H1 (cell line): ENCODE measurements around the gene CATSPERD. TPM values are rescaled to one million over a fixed set of nuclear protein-coding genes. Genes with fewer than 3 reads are reported as not detected.
A peak's percentile ranks its signal among the peaks of the same experiment; 100 is the strongest.

Experiments used
- CTCF ChIA-PET: fragments of 300-600 bp; sonication (Branson Sonifier 250); formaldehyde crosslinking; loops from one replicate; lab custom pipeline; 2021; ENCODE audit not compliant: partially characterized antibody; lab: Charles Lee
- POLR2A ChIA-PET: fragments of 300-600 bp; sonication (Branson Sonifier 250); formaldehyde crosslinking; loops from one replicate; lab custom pipeline; 2021; ENCODE audit warnings: inconsistent platforms; ENCODE audit not compliant: partially characterized antibody; lab: Charles Lee
- DNase-seq, 2 experiments: peaks; one replicate each; pipeline versions ENCODE4 v3.0.0 to v3.0.0-alpha.2; 2010 to 2022; ENCODE audit warnings: low spot score in 2 of 2, low read depth in 1 of 2, mixed read lengths in 1 of 2
- FAIRE-seq: peaks from 2 replicates; lab custom pipeline; 2011; peaks lifted over from hg19 to GRCh38; lab: Jason Lieb, UNC
- H2AFZ ChIP-seq: 2 replicates; pipeline ENCODE4 v1.8.1; 2012; ENCODE audit warnings: low read length, inconsistent platforms
- H2AK5ac ChIP-seq: 2 replicates; pipeline ENCODE4 v1.6.1; 2013; ENCODE audit warnings: low read depth, low read length
- H2BK120ac ChIP-seq: replicated peaks from 2 replicates; pipeline ENCODE3; 2013; ENCODE audit warnings: low read depth, low read length, inconsistent platforms
- H2BK12ac ChIP-seq: 2 replicates; pipeline ENCODE4 v1.6.1; 2013; ENCODE audit warnings: low read depth, low read length
- H2BK15ac ChIP-seq: 2 replicates; pipeline ENCODE4 v1.6.1; 2013; ENCODE audit warnings: low read length
- H2BK20ac ChIP-seq: 2 replicates; pipeline ENCODE4 v1.6.1; 2013; ENCODE audit warnings: low read length
- H2BK5ac ChIP-seq: 2 replicates; pipeline ENCODE4 v1.6.1; 2013; ENCODE audit warnings: low read depth, low read length
- H3K14ac ChIP-seq: 2 replicates; pipeline ENCODE4 v1.6.1; 2013; ENCODE audit warnings: inconsistent platforms; ENCODE audit not compliant: insufficient read length
- H3K18ac ChIP-seq: 2 replicates; pipeline ENCODE4 v1.6.1; 2013; ENCODE audit warnings: low read length; ENCODE audit errors: extremely low read depth
- H3K23ac ChIP-seq: 2 replicates; pipeline ENCODE4 v1.6.1; 2013; ENCODE audit warnings: inconsistent platforms; ENCODE audit not compliant: insufficient read length
- H3K23me2 ChIP-seq: 2 replicates; pipeline ENCODE4 v1.6.1; 2013; ENCODE audit warnings: low read depth, low read length
- H3K27ac ChIP-seq: 2 replicates; pipeline ENCODE4 v1.6.1; 2011; ENCODE audit warnings: low read depth, low read length, inconsistent platforms
- H3K27me3 ChIP-seq, 4 experiments: replicated peaks in 1 of 4; 1 replicate in 1 of 4; 2 replicates in 3 of 4; pipeline versions ENCODE4 v1.6.1 to v1.8.1; 2011 to 2013; ENCODE audit warnings: low read length in 3 of 4, mild to moderate bottlenecking in 3 of 4, inconsistent platforms in 2 of 4, mixed read lengths in 2 of 4, moderate library complexity in 1 of 4; ENCODE audit not compliant: control insufficient read depth in 3 of 4, insufficient read depth in 3 of 4; ENCODE audit errors: extremely low read depth in 1 of 4
- H3K36me3 ChIP-seq, 4 experiments: 2 replicates each; pipeline versions ENCODE4 v1.6.1 to v1.8.1; 2011 to 2013; ENCODE audit warnings: mild to moderate bottlenecking in 4 of 4, low read length in 3 of 4, moderate library complexity in 2 of 4, control low read depth in 1 of 4, inconsistent platforms in 1 of 4; ENCODE audit not compliant: insufficient read depth in 4 of 4, control insufficient read depth in 2 of 4
- H3K4ac ChIP-seq: replicated peaks from 2 replicates; pipeline ENCODE3; 2013; ENCODE audit warnings: low read length, low read depth, mixed read lengths, inconsistent platforms; ENCODE audit not compliant: insufficient read length
- H3K4me1 ChIP-seq, 4 experiments: replicated peaks in 1 of 4; 1 replicate in 1 of 4; 2 replicates in 3 of 4; pipeline versions ENCODE4 v1.6.1 to v1.8.1; 2011 to 2013; ENCODE audit warnings: low read length in 3 of 4, inconsistent platforms in 2 of 4, mixed read lengths in 1 of 4; ENCODE audit not compliant: insufficient read depth in 4 of 4, control insufficient read depth in 3 of 4
- H3K4me2 ChIP-seq, 2 experiments: 2 replicates each; pipeline versions ENCODE4 v1.6.1 to v1.8.1; 2011 to 2013; ENCODE audit warnings: low read depth in 2 of 2, low read length in 2 of 2, control low read depth in 1 of 2, inconsistent platforms in 1 of 2, mild to moderate bottlenecking in 1 of 2; ENCODE audit not compliant: insufficient read depth in 1 of 2
- H3K4me3 ChIP-seq, 4 experiments: fragments of 200-600, 300-600 bp in 1 of 4; sonication (generic), shearing (Covaris generic), sonication (Bioruptor Twin) in 1 of 4; 2 replicates each; pipeline versions ENCODE4 v1.5.1 to v1.8.1; 2011 to 2016; ENCODE audit warnings: low read length in 4 of 4, low read depth in 3 of 4, control low read depth in 2 of 4, inconsistent platforms in 2 of 4, mild to moderate bottlenecking in 2 of 4, mixed read lengths in 1 of 4, moderate library complexity in 1 of 4; ENCODE audit not compliant: insufficient read depth in 2 of 4; ENCODE audit errors: extremely low read depth in 1 of 4
- H3K56ac ChIP-seq: replicated peaks from 2 replicates; pipeline ENCODE3; 2013; ENCODE audit warnings: low read depth, mild to moderate bottlenecking, mixed read lengths, low read length, inconsistent platforms; ENCODE audit not compliant: insufficient read length
- H3K79me1 ChIP-seq: 2 replicates; pipeline ENCODE4 v1.6.1; 2013; ENCODE audit warnings: low read depth, low read length, control low read depth
- H3K79me2 ChIP-seq, 2 experiments: 2 replicates each; pipeline versions ENCODE4 v1.6.1 to v1.8.1; 2012 to 2013; ENCODE audit warnings: low read length in 2 of 2, mild to moderate bottlenecking in 2 of 2, inconsistent platforms in 1 of 2; ENCODE audit not compliant: insufficient read depth in 2 of 2, control insufficient read depth in 1 of 2
- H3K9ac ChIP-seq, 4 experiments: replicated peaks in 1 of 4; 1 replicate in 1 of 4; 2 replicates in 3 of 4; pipeline versions ENCODE4 v1.6.1 to v1.8.1; 2011 to 2013; ENCODE audit warnings: low read depth in 3 of 4, low read length in 3 of 4, control low read depth in 2 of 4, mild to moderate bottlenecking in 2 of 4, moderate library complexity in 2 of 4, inconsistent platforms in 1 of 4; ENCODE audit errors: extremely low read depth in 1 of 4
- H3K9me3 ChIP-seq, 2 experiments: 2 replicates each; pipeline versions ENCODE4 v1.6.1 to v1.8.1; 2012 to 2013; ENCODE audit warnings: mild to moderate bottlenecking in 2 of 2, moderate library complexity in 2 of 2, control low read depth in 1 of 2, inconsistent platforms in 1 of 2, low read depth in 1 of 2, low read length in 1 of 2, mixed read lengths in 1 of 2; ENCODE audit not compliant: insufficient read depth in 2 of 2
- H4K20me1 ChIP-seq, 2 experiments: replicated peaks in 1 of 2; 2 replicates each; pipeline versions ENCODE3 to v1.8.1; 2011 to 2013; ENCODE audit warnings: inconsistent platforms in 2 of 2, low read length in 2 of 2, mild to moderate bottlenecking in 1 of 2; ENCODE audit not compliant: insufficient read depth in 2 of 2, control insufficient read depth in 1 of 2
- H4K5ac ChIP-seq: 2 replicates; pipeline ENCODE4 v1.6.1; 2013; ENCODE audit warnings: low read length, low read depth, mixed read lengths, inconsistent platforms; ENCODE audit not compliant: insufficient read length
- H4K8ac ChIP-seq: 2 replicates; pipeline ENCODE4 v1.8.0; 2013; ENCODE audit warnings: mild to moderate bottlenecking, moderate library complexity, low read length, inconsistent platforms; ENCODE audit not compliant: insufficient read depth; ENCODE audit errors: extremely low read depth
- H4K91ac ChIP-seq: replicated peaks from 2 replicates; pipeline ENCODE3; 2013; ENCODE audit warnings: low read length, mixed read lengths, inconsistent platforms; ENCODE audit not compliant: insufficient read length
- ATF3 ChIP-seq: IDR thresholded peaks from 2 replicates; pipeline ENCODE4 v1.6.1; 2011; ENCODE audit warnings: low read depth, mild to moderate bottlenecking, low read length; ENCODE audit not compliant: insufficient read depth
- BRCA1 ChIP-seq: IDR thresholded peaks from 2 replicates; pipeline ENCODE4 v1.6.1; 2012; ENCODE audit warnings: low read depth, low read length, improper control_type of control experiment
- CBX5 ChIP-seq: fragments of 300-800, 300-1000 bp; sonication (generic); IDR thresholded peaks from 2 replicates; pipeline ENCODE4 v1.7.1; 2016; ENCODE audit warnings: antibody characterized with exemption, low read length, low read depth
- CBX8 ChIP-seq: fragments of 300-800, 300-1000 bp; sonication (generic); IDR thresholded peaks from 2 replicates; pipeline ENCODE4 v1.7.1; 2016; ENCODE audit warnings: low read depth, low read length, borderline replicate concordance
- CHD2 ChIP-seq: IDR thresholded peaks from 2 replicates; pipeline ENCODE4 v1.6.1; 2012; ENCODE audit warnings: low read length, improper control_type of control experiment
- GABPA ChIP-seq: IDR thresholded peaks from 2 replicates; pipeline ENCODE4 v1.6.1; 2011; ENCODE audit warnings: mild to moderate bottlenecking, low read length, moderate library complexity, borderline replicate concordance; ENCODE audit not compliant: insufficient read depth
- NRF1 ChIP-seq: IDR thresholded peaks from 2 replicates; pipeline ENCODE4 v1.6.1; 2011; ENCODE audit warnings: mild to moderate bottlenecking, low read depth, low read length, improper control_type of control experiment
- SAP30 ChIP-seq: fragments of 300-600 bp; sonication (generic); IDR thresholded peaks from 2 replicates; pipeline ENCODE4 v1.7.1; 2012; ENCODE audit warnings: low read length, moderate library complexity, mild to moderate bottlenecking, inconsistent platforms; ENCODE audit not compliant: insufficient read depth, insufficient replicate concordance
- SIRT6 ChIP-seq: IDR thresholded peaks from one replicate; pipeline ENCODE4 v1.7.1; 2012; ENCODE audit warnings: low read length, inconsistent platforms
- SP1 ChIP-seq: IDR thresholded peaks from 2 replicates; pipeline ENCODE4 v1.6.1; 2011; ENCODE audit warnings: low read depth, low read length
- SP2 ChIP-seq: IDR thresholded peaks from 2 replicates; pipeline ENCODE4 v1.6.1; 2012; ENCODE audit warnings: mild to moderate bottlenecking, low read length, inconsistent platforms
- SUZ12 ChIP-seq: fragments of 200-600 bp; sonication (generic); IDR thresholded peaks from 2 replicates; pipeline ENCODE4 v1.6.1; 2012; ENCODE audit warnings: mild to moderate bottlenecking, inconsistent platforms, low read length, moderate library complexity, mixed read lengths
- TAF7 ChIP-seq: optimal IDR thresholded peaks from 2 replicates; pipeline ENCODE3; 2011; ENCODE audit warnings: low read depth, mild to moderate bottlenecking, inconsistent platforms, low read length, moderate library complexity, borderline replicate concordance
- TCF12 ChIP-seq: IDR thresholded peaks from 2 replicates; pipeline ENCODE4 v1.6.1; 2011; ENCODE audit warnings: low read depth, mild to moderate bottlenecking, low read length
- WGBS, 2 experiments: shearing (Covaris generic) in 1 of 2; methylation state at CpG; one replicate each; pipeline versions ENCODE4 v1.1.6 to v1.1.7; 2013 to 2015; ENCODE audit warnings: low lambda C conversion rate in 2 of 2, mixed read lengths in 2 of 2, inconsistent platforms in 1 of 2, low coverage in 1 of 2, missing lambda C conversion rate in 1 of 2; ENCODE audit not compliant: insufficient replicate concordance in 2 of 2, insufficient coverage in 1 of 2, insufficient read length in 1 of 2; ENCODE audit errors: extremely low coverage in 1 of 2, missing lambda C conversion rate in 1 of 2; 5-methylcytosine and 5-hydroxymethylcytosine counted together
- polyA plus RNA-seq, 7 experiments: library from polyadenylated mRNA; depleted of rRNA in 3 of 7; stranded (reverse) in 5 of 7; unstranded in 2 of 7; fragments of >200 nt in 5 of 7; fragments of 200-250 nt in 2 of 7; gene quantifications; 1 replicate in 5 of 7; 2 replicates in 1 of 7; 4 replicates in 1 of 7; pipeline versions ENCODE4 v1.2.1 to v1.2.3, GENCODE V29; 2011 to 2013; ENCODE audit warnings: missing spikeins in 2 of 7, mixed read lengths in 2 of 7
- total RNA-seq: library from RNA; stranded (reverse); fragmentation: NEBNext Ultra II Directional; extraction: Animal tissue kit (Norgen Biotek cat#: 25700); gene quantifications from 2 replicates; pipeline ENCODE4 v1.2.1, GENCODE V29; 2021

CATSPERD gene
- total and polyA plus RNA-seq, 2 of the 8 experiments (the other 6 are each of a cell fraction or from before 2014, with no cell fraction given), result 0.12 TPM; not detected in 1

- Histone ChIP-seq H3K18ac (no peak overlapping the region), H2BK15ac (0 out of 2 replicates have a peak overlapping the region, but pooled peaks have one; percentile 7), H3K27ac (no peak overlapping the region), H2AFZ (no peak overlapping the region), H3K4ac (no peak overlapping the region), H3K9me3 (no peaks in the 10 kb centered on the region; a peak in 1 of 4 replicates), H3K56ac (no peak overlapping the region), H3K9ac (peak overlapping the region in 1 of 4 experiments; percentile 63; a peak in 2 of 7 replicates), H3K79me2 (no peaks in the 10 kb centered on the region), H3K79me1 (no peaks in the 10 kb centered on the region; the same call in 1 of the 2 replicates), H3K4me3 (no peak overlapping the region), H4K5ac (no peak overlapping the region), H2BK20ac (no peak overlapping the region), H3K23ac (peak overlapping the region; percentile 70), H2BK12ac (no peak overlapping the region), H3K23me2 (0 out of 2 replicates have a peak, but pooled peaks cover 3% of the 10 kb centered on the region), H3K27me3 (no peaks in the 10 kb centered on the region), H4K91ac (no peak overlapping the region), H2BK120ac (peak overlapping the region; percentile 43), H3K4me1 (no peaks in the 10 kb centered on the region), H3K4me2 (no peak overlapping the region), H2BK5ac (no peak overlapping the region), H4K8ac (no peak overlapping the region), H3K36me3 (no peaks in the 10 kb centered on the region), H4K20me1 (peaks cover 0 to 2% of the 10 kb centered on the region in 2 experiments), H3K14ac (no peak overlapping the region), H2AK5ac (peak overlapping the region; percentile 89; the same call in 1 of the 2 replicates)
- FAIRE-seq, result no peak
- WGBS, 2 experiments, result 85 to 100% methylated on average over 5 to 19 of the region's 19 CpGs
- ChIA-PET POLR2A (interaction anchor here (1.0 to 3.9 kb wide), 3 partner anchors 22 to 51 kb away, joined by 4 to 11 read pairs (median 5); partner anchors contain the start of genes CATSPERD and LONP1), CTCF (interaction anchor here (0.8 kb wide), 1 partner anchor 8 kb away, joined by 3 read pairs; no protein-coding TSS in a partner anchor)
- DNase-seq, result no peak
- TF ChIP-seq SIRT6 (no peak), SAP30 (no peak), SUZ12 (no peak), CHD2 (no peak), CBX5 (no peak), GABPA (no peak), SP2 (no peak), TAF7 (no peak), CBX8 (no peak), SP1 (no peak), TCF12 (no peak), ATF3 (no peak), NRF1 (no peak), BRCA1 (no peak)
Observed at GRCh38 chr19:5742051-5742450, 21.6 kb downstream of the CATSPERD start.
